Effector CD8-positive, alpha-beta T cell (primary cell): Measurements from ENCODE around the gene BBS12.
A peak's percentile ranks its signal among the peaks of the same experiment; 100 is the strongest.

Experiments used
- DNase-seq: peaks from one replicate; lab custom pipeline; 2025; lab: John Stamatoyannopoulos, UW
- total RNA-seq, 4 experiments: gene quantifications; one replicate each; lab custom pipeline; 2026; lab: John Stamatoyannopoulos, UW

Gene BBS12
- total RNA-seq, result 5.4 to 14.5 (median 9.5) reads per million in 4 experiments

- DNase-seq, result peak; percentile 99
Measured at GRCh38 chr4:122732329-122733026, at the start of gene BBS12. Gene BBS12, plus strand, starts transcription at chr4:122732704. Its CDS starts 9,189 bp downstream, at chr4:122741893.

DNA sequence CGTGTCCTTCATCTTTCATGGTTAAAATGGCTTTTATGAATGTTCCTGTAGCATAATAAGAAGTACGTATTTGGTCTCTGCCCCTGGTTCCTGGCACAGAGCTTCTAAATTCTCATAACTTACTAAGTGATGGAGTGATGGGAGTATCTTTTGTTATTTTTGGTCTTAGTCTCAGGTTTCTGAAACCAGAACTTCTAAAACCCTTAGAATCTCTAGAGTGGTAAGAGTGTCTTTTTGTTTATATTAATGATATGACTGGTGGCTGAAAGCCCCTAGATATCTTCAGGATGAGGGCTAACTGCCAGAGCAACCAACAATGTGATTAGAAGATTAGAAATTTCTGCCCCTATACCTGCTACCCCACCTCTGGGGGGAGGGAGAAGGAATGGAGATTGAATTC, 45.8 kb upstream of the BBS12 start:
- DNase-seq, result no peak

DNA sequence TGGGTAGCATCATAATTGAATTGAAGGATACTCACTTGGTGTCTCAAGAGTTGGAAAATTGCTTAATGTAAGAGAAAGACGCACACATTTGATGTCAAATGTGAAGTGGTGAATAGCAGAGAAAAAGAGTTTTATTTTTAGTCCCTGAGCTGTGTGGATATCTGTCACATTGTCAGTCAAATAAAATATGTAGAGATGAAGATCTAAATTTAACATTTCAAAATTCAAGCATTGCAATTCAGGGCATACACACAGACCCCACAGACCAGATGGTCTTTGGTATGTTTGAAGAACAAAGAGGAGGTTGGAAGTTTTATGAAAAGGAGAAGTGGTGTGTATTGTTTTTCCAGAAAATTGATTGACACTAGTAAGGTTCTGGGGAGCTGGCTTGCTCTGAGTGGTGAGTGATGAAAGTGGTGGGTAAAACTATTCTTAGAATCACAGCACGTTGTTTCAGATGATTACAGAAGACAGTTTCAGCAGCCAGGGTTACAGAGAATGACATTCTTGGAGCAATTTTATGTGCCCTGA, 44.9 kb upstream of the BBS12 start:
- DNase-seq, result no peak

DNA sequence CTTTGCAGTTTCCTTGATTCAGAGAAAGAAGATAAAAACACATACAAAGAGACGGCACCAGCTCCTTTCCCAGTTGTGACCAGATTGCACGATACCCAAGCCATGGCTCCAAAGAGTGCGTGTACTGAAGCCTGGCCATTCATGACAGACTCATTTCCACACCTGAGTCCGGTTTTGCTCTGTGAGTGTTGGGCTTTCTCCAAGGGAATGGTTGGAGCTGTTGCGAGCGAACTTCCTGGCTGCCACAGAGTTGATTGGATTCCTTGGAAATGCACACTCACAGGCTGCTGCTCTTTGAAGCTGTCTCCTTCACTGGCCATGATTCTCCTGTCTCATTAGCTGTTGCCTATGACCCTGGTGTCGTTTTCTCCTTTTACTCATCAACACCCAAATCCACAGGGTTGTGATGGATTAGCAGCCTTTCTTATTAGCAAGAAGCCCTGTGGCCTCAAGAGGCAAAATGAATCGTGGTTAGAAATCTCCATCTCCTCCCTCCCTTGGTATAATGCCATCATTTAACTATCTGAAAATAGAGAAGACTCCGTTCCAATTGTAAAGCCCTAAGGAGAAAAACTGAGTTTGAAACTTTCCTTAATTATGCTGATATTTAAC, 43.9 kb upstream of the BBS12 start:
- DNase-seq, result no peak

GRCh38 chr4:122689972-122690371, 42.5 kb upstream of the BBS12 start:
- no peak for DNase-seq

DNA sequence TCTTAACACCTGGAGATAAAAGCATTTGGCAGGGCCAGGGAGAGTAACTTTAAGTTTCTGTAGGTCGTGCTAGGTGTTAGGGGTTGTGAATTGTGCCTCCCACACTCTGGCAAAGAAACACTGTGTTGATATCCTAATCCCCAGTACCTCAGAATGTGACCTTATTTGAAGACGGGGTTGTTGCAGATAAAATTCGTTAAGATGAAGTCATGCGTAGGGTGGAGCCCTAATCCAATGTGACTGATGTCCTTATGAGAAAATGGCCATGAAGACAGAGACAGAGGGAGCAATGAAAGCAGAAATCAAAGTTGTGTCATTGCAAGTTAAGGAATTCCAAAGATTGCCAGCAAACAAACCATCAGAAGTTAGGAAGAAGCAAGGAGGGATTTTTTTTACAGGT, 40.5 kb upstream of the BBS12 start:
- DNase-seq, result no peak

GRCh38 chr4:122692641-122693520, 39.6 kb upstream of the BBS12 start:
- no peak for DNase-seq

DNA sequence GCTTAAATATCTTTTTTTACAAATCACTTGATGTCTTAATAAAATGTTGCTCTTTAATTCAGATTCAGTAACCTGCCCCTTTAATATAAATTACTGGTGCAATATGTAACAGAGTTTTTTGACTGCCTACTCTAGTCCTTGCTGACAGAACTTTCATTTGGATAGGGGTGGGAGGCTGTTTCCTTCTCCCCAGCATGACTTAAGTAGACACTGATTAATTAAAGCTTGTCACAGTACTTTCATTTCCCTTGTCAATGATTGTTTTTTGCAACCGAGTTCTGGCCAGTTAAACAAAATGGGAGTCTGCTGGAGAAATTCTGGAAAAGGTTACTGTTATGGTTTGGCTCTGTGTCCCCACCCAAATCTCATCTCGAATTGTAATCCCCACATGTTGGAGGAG, 37.3 kb upstream of the BBS12 start:
- no peak for DNase-seq

DNA sequence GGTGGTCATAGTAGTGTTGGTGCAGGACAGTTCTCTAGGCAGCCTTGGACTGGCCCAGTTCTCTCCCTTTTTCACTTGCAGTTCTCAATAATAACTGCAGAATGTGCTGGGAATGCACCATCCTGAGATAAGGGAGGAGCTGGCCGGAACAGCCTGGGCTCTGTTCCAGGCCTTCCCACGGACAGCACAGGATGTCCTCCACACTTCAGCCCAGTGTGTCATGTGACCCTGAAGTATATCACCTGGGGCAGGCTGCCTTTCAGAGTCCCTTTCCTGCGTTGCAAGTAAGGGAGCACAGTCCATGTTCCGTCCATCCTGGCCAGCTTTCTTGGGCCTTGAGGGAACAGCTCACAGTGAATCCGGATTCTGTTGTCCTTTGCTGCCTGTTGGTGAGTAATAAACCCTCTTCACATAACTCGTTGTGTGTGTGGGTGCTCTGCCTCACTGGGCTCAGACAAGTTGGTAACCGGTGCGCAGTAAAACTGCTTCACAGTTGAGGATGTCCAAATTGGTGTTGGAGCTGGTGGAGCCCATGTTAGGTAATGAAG, 32.3 kb upstream of the BBS12 start:
- no peak for DNase-seq

- DNase-seq, result no peak
Measured at GRCh38 chr4:122701061-122701460, 31.4 kb upstream of the BBS12 start.

GRCh38 chr4:122701965-122702364, 30.5 kb upstream of the BBS12 start:
- DNase-seq, result no peak

DNA sequence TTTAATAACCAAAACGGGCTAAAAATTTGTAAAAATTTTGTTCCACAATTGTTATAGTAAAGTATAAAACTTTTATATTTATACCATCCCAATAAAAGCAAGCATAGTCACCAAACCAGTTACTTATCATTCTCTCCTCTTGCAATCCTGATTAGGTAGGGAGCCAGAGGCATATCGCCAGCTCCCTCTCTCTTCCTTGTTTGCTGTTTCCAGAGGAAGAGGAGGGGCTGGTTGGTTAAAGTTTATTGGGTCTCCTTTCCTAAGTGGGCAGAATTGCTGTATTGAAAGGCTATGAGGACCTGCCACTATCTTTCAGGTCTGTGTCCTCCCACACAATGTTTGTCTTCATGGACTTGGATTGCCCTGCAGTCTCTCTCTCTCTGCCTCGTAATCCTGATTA, 29.6 kb upstream of the BBS12 start:
- no peak for DNase-seq

GRCh38 chr4:122703868-122704267, 28.6 kb upstream of the BBS12 start:
- DNase-seq, result no peak

GRCh38 chr4:122705009-122705408, 27.5 kb upstream of the BBS12 start:
- no peak for DNase-seq

- no peak for DNase-seq
Measured at GRCh38 chr4:122705547-122706117, 26.9 kb upstream of the BBS12 start.

- DNase-seq, result no peak
Measured at GRCh38 chr4:122706511-122706910, 26.0 kb upstream of the BBS12 start.

DNA sequence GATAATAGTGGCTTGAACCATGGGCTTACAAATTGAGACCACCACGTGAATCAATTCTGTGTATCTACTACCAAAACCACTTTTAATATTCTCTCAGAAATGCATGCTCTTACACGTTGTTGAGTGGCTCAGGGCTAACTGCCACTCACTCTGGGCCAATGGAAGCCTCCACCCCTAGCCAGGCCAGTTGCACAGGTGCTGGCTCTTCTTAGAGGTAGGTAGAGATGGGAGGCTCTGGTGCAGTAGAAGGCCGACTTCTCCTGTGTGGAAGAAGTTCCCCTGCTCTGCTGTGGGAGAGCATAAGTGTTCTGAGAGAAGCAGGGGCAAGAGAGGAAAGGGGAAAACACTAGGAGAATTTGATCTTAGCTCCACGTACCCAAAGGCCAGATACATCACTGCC, 25.0 kb upstream of the BBS12 start:
- DNase-seq, result no peak

- DNase-seq, result no peak
Measured at GRCh38 chr4:122709236-122709635, 23.3 kb upstream of the BBS12 start.

GRCh38 chr4:122710434-122711308, 21.8 kb upstream of the BBS12 start:
- DNase-seq, result no peak

DNA sequence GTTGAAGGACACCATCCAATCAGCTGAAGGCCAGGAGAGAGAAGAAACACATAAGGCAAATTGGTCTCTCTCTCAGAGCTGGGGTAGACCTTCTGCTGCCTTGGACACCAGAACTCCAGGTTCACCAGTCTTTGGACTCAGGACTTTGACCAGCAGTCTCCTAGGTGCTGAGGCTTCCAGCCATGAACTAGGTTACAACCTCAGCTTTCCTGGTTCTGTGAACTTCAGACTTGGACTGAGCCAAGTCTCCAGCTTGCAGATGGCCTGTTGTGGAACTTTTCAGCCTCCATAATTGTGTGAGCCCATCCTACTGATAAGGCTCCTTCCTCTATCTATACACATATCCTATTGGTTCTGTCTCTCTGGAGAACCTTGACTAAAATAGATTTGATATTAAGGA, 20.6 kb upstream of the BBS12 start:
- no peak for DNase-seq

GRCh38 chr4:122712782-122713181, 19.7 kb upstream of the BBS12 start:
- DNase-seq, result no peak
